ENCODE data around the gene LIPA. TPM values are rescaled to one million over a fixed set of nuclear protein-coding genes. Genes with fewer than 3 reads are reported as not detected.

Gene LIPA
- total RNA-seq, 2 donors from 2014 or later = 30.4 to 37.8 TPM

GRCh38 chr10:89278034-89278535 is 26.5 kb upstream of the LIPA start:
- TF ChIP-seq CTCF (IDR thresholded peaks at IDR 0.05) = no peak
- intact Hi-C loops (cut with DNase I) = no loop called here
- peak overlapping the region; percentile 50 for H3K27ac ChIP-seq
- H3K36me3 ChIP-seq = no peaks in the 10 kb centered on the region
- no peaks in the 10 kb centered on the region for H3K9me3 ChIP-seq
- H3K4me1 ChIP-seq = no peaks in the 10 kb centered on the region
- peak; percentile 40 for DNase-seq
- H3K9ac ChIP-seq (ENCODE audit: low read depth in 2 of 2, low read length in 2 of 2) = peak overlapping the region in 1 of 2 donors; percentile 5
- H3K27me3 ChIP-seq = no peaks in the 10 kb centered on the region
- no peak overlapping the region for H3K4me3 ChIP-seq

GRCh38 chr10:89275383-89275782 is 23.8 kb upstream of the LIPA start:
- no peak overlapping the region for H3K27ac ChIP-seq
- no peak for DNase-seq
- H3K27me3 ChIP-seq = no peaks in the 10 kb centered on the region
- intact Hi-C loops (cut with DNase I) = no loop called here
- no peaks in the 10 kb centered on the region for H3K36me3 ChIP-seq
- no peaks in the 10 kb centered on the region for H3K9me3 ChIP-seq
- H3K4me3 ChIP-seq = no peak overlapping the region
- H3K9ac ChIP-seq (ENCODE audit: low read depth in 2 of 2, low read length in 2 of 2) = no peak overlapping the region
- no peak for TF ChIP-seq CTCF (IDR thresholded peaks at IDR 0.05)
- no peaks in the 10 kb centered on the region for H3K4me1 ChIP-seq

GRCh38 chr10:89274928-89275327 is 23.4 kb upstream of the LIPA start:
- Histone ChIP-seq H3K27me3 (no peaks in the 10 kb centered on the region), H3K9me3 (no peaks in the 10 kb centered on the region), H3K4me1 (no peaks in the 10 kb centered on the region), H3K27ac (no peak overlapping the region), H3K9ac (ENCODE audit: low read depth in 2 of 2, low read length in 2 of 2) (no peak overlapping the region), H3K4me3 (no peak overlapping the region), H3K36me3 (no peaks in the 10 kb centered on the region)
- no peak for DNase-seq
- TF ChIP-seq CTCF (IDR thresholded peaks at IDR 0.05) = no peak
- intact Hi-C loops (cut with DNase I) = no loop called here

- Histone ChIP-seq H3K4me3 (no peak overlapping the region), H3K9ac (ENCODE audit: low read depth in 2 of 2, low read length in 2 of 2) (no peak overlapping the region), H3K27me3 (no peaks in the 10 kb centered on the region), H3K36me3 (no peaks in the 10 kb centered on the region), H3K9me3 (no peaks in the 10 kb centered on the region), H3K27ac (peak overlapping the region; percentile 9), H3K4me1 (no peaks in the 10 kb centered on the region)
- no peak for TF ChIP-seq CTCF (IDR thresholded peaks at IDR 0.05)
- DNase-seq = no peak
- intact Hi-C loops (cut with DNase I) = no loop called here
Observed at GRCh38 chr10:89273680-89274079, 22.1 kb upstream of the LIPA start.

- intact Hi-C loops (cut with DNase I) = no loop called here
- no peaks in the 10 kb centered on the region for H3K27me3 ChIP-seq
- H3K4me1 ChIP-seq = no peaks in the 10 kb centered on the region
- no peak overlapping the region for H3K9ac ChIP-seq (ENCODE audit: low read depth in 2 of 2, low read length in 2 of 2)
- H3K9me3 ChIP-seq = no peaks in the 10 kb centered on the region
- no peak overlapping the region for H3K27ac ChIP-seq
- no peak for TF ChIP-seq CTCF (IDR thresholded peaks at IDR 0.05)
- no peak overlapping the region for H3K4me3 ChIP-seq
- no peaks in the 10 kb centered on the region for H3K36me3 ChIP-seq
- DNase-seq = no peak
Observed at GRCh38 chr10:89271532-89271931, 20.0 kb upstream of the LIPA start.

- Histone ChIP-seq H3K27ac (no peak overlapping the region), H3K4me3 (no peak overlapping the region), H3K9me3 (no peaks in the 10 kb centered on the region), H3K36me3 (no peaks in the 10 kb centered on the region), H3K27me3 (no peaks in the 10 kb centered on the region), H3K4me1 (no peaks in the 10 kb centered on the region), H3K9ac (ENCODE audit: low read depth in 2 of 2, low read length in 2 of 2) (no peak overlapping the region)
- TF ChIP-seq CTCF (IDR thresholded peaks at IDR 0.05) = no peak
- no peak for DNase-seq
- intact Hi-C loops (cut with DNase I) = no loop called here
Observed at GRCh38 chr10:89270153-89270483, 18.5 kb upstream of the LIPA start.
